ENCODE measurements around the gene AFF3. TPM values are rescaled to one million over a fixed set of nuclear protein-coding genes. Genes with fewer than 3 reads are reported as not detected.

Gene AFF3
- total and polyA plus RNA-seq, 10 of the 15 experiments (the other 5 are each of a cell fraction or from before 2014, with no cell fraction given): 0.26 to 5.5 (median 3.0) TPM

DNA sequence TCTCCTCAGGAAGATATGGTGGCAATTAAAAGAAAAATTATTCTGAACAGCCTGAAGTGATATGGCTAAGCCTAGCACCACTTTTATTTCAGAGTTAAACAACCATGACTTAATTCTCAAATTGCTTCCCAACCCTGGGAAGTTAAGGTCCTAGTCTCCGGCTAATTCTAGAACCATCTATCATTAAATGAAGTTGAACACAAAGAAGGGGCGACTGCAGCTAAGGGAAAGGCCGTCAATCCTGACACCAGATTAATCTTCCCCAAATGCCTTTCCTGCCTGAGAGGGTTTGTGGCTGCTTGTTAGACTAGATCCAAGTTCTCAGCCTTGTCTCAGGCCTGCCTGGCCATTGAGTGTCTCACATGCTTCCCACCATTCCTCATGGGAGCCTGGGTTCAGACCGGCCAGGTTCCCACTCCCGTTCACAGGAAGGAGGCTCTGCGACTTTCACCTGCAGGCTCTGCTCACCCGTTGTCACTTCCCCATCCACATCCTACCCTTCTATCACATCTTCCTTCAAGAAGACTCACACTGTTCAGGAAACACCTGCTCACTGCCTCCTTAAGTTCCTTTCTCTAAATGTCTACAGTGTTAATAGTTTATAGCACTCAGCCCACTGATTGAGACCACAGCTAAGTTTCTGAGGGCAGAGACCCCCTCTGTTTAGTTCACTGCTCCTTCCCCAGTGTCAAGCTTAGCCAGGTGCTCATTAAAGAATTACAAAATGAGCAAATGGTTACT, 369.6 kb downstream of the AFF3 start:
- ChIA-PET SMC1A (ENCODE audit: uncharacterized antibody, unreplicated experiment) (interaction anchor here (1.3 kb wide), 1 partner anchor 15 kb away, joined by 3 read pairs; no protein-coding TSS in a partner anchor), POLR2A (no interaction called here), CTCF (no interaction called here), RAD21 (ENCODE audit: unreplicated experiment) (no interaction called here)
- H4K20me1 ChIP-seq (ENCODE audit: control insufficient read depth, insufficient read depth): no peaks in the 10 kb centered on the region
- H3K4me3 ChIP-seq: no peak overlapping the region
- no TSS peak for BruUV-seq (replicated peaks)
- no peaks in the 10 kb centered on the region for H3K4me1 ChIP-seq (ENCODE audit: control insufficient read depth, insufficient read depth, low read length)
- H3K9ac ChIP-seq (ENCODE audit: control insufficient read depth, insufficient read depth, low read length): no peak overlapping the region
- no peak overlapping the region for H3K4me2 ChIP-seq (ENCODE audit: control insufficient read depth, insufficient read depth)
- DNase-seq (ENCODE audit: low read depth, low spot score) (no peak), FAIRE-seq (no peak), ATAC-seq (no peak)
- in situ Hi-C loops (cut with MboI): no loop called here
- no peaks in the 10 kb centered on the region for H3K9me3 ChIP-seq (replicated peaks; ENCODE audit: control insufficient read depth, insufficient read depth, low read length)
- intact Hi-C loops (cut with micrococcal nuclease; ENCODE audit: unreplicated experiment): no loop called here
- 38% methylated on average over 7 of the region's 7 CpGs for WGBS (ENCODE audit: insufficient coverage, insufficient replicate concordance, low lambda C conversion rate, missing lambda C conversion rate)
- no peak overlapping the region for H3K27ac ChIP-seq (ENCODE audit: control insufficient read depth, insufficient read depth)
- no peaks in the 10 kb centered on the region for H3K36me3 ChIP-seq (ENCODE audit: control insufficient read depth in 2 of 2, insufficient read depth in 2 of 2, low read length in 1 of 2)
- H3K79me2 ChIP-seq (ENCODE audit: control insufficient read depth, insufficient read depth, low read length): no peaks in the 10 kb centered on the region
- no peak overlapping the region for H2AFZ ChIP-seq (ENCODE audit: control insufficient read depth, low read depth, low read length)
- H3K27me3 ChIP-seq (replicated peaks in 1 of 2; ENCODE audit: control insufficient read depth in 2 of 2, insufficient read depth in 2 of 2, low read length in 1 of 2): no peaks in the 10 kb centered on the region
- TF ChIP-seq, protein P1, sequence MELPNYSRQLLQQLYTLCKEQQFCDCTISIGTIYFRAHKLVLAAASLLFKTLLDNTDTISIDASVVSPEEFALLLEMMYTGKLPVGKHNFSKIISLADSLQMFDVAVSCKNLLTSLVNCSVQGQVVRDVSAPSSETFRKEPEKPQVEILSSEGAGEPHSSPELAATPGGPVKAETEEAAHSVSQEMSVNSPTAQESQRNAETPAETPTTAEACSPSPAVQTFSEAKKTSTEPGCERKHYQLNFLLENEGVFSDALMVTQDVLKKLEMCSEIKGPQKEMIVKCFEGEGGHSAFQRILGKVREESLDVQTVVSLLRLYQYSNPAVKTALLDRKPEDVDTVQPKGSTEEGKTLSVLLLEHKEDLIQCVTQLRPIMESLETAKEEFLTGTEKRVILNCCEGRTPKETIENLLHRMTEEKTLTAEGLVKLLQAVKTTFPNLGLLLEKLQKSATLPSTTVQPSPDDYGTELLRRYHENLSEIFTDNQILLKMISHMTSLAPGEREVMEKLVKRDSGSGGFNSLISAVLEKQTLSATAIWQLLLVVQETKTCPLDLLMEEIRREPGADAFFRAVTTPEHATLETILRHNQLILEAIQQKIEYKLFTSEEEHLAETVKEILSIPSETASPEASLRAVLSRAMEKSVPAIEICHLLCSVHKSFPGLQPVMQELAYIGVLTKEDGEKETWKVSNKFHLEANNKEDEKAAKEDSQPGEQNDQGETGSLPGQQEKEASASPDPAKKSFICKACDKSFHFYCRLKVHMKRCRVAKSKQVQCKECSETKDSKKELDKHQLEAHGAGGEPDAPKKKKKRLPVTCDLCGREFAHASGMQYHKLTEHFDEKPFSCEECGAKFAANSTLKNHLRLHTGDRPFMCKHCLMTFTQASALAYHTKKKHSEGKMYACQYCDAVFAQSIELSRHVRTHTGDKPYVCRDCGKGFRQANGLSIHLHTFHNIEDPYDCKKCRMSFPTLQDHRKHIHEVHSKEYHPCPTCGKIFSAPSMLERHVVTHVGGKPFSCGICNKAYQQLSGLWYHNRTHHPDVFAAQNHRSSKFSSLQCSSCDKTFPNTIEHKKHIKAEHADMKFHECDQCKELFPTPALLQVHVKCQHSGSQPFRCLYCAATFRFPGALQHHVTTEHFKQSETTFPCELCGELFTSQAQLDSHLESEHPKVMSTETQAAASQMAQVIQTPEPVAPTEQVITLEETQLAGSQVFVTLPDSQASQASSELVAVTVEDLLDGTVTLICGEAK (IDR thresholded peaks at IDR 0.05; ENCODE audit: borderline replicate concordance): no peak
- TF ChIP-seq TARDBP (IDR thresholded peaks at IDR 0.05; ENCODE audit: borderline replicate concordance) (no peak), BCLAF1 (IDR thresholded peaks at IDR 0.05) (no peak), CHD1 (IDR thresholded peaks at IDR 0.05; ENCODE audit: low read depth, low read length) (no peak), ZNF207 (IDR thresholded peaks at IDR 0.05; ENCODE audit: borderline replicate concordance) (no peak), CBFB (IDR thresholded peaks at IDR 0.05; ENCODE audit: low read depth) (no peak), NFYA (IDR thresholded peaks at IDR 0.05; ENCODE audit: borderline replicate concordance, low read depth, low read length) (no peak)
- TF ChIP-seq, protein P2, sequence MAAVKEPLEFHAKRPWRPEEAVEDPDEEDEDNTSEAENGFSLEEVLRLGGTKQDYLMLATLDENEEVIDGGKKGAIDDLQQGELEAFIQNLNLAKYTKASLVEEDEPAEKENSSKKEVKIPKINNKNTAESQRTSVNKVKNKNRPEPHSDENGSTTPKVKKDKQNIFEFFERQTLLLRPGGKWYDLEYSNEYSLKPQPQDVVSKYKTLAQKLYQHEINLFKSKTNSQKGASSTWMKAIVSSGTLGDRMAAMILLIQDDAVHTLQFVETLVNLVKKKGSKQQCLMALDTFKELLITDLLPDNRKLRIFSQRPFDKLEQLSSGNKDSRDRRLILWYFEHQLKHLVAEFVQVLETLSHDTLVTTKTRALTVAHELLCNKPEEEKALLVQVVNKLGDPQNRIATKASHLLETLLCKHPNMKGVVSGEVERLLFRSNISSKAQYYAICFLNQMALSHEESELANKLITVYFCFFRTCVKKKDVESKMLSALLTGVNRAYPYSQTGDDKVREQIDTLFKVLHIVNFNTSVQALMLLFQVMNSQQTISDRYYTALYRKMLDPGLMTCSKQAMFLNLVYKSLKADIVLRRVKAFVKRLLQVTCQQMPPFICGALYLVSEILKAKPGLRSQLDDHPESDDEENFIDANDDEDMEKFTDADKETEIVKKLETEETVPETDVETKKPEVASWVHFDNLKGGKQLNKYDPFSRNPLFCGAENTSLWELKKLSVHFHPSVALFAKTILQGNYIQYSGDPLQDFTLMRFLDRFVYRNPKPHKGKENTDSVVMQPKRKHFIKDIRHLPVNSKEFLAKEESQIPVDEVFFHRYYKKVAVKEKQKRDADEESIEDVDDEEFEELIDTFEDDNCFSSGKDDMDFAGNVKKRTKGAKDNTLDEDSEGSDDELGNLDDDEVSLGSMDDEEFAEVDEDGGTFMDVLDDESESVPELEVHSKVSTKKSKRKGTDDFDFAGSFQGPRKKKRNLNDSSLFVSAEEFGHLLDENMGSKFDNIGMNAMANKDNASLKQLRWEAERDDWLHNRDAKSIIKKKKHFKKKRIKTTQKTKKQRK (IDR thresholded peaks at IDR 0.05; ENCODE audit: low read depth, low read length): no peak

Measured in GM12878 (cell line).